ENCODE data around the gene DACH1. TPM values are rescaled to one million over a fixed set of nuclear protein-coding genes. Genes with fewer than 3 reads are reported as not detected.

The DACH1 gene
- total RNA-seq, 1 donor from 2014 or later: 1.6 TPM

DNA sequence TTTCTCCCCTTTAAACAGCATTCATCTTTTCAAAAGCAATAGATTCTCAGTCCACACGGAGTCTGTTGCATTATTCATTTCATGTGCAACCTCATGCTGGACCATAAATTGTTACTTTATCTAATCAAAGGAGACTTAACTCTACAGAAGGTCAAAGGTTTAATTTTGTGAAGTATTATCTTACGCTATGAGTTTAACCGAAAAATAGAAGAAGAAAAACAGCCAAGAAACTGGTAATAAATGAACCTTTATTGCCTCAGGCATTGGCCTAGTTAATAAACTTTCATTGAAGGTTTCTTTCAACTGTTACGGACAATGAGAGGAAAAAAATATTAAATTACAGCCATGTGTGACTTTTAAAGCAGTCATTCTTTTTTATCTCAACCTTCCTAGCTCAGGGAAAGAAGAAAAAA lies 223.6 kb downstream of the DACH1 start:
- no peak overlapping the region for H3K4me3 Mint-ChIP-seq (ENCODE audit: unreplicated experiment)
- no peak overlapping the region for H2AFZ ChIP-seq (ENCODE audit: low read depth, low read length)
- TF ChIP-seq CTCF (IDR thresholded peaks at IDR 0.05; ENCODE audit: insufficient read depth, low read depth, low read length) (no peak), EZH2 (IDR thresholded peaks at IDR 0.05; ENCODE audit: insufficient read depth, low read length) (no peak)
- no peaks in the 10 kb centered on the region for H3K36me3 Mint-ChIP-seq (ENCODE audit: low read depth, unreplicated experiment)
- no peaks in the 10 kb centered on the region for H3K9me3 ChIP-seq (ENCODE audit: insufficient read depth, low read depth, low read length)
- H3K4me3 ChIP-seq (ENCODE audit: insufficient read depth, low read depth, low read length): no peak overlapping the region
- FAIRE-seq: no peak
- H4K20me1 ChIP-seq (ENCODE audit: insufficient read depth, low read length): no peaks in the 10 kb centered on the region
- H3K4me1 Mint-ChIP-seq (ENCODE audit: low read depth, unreplicated experiment): no peaks in the 10 kb centered on the region
- H3K27me3 Mint-ChIP-seq (ENCODE audit: low read depth, unreplicated experiment): no peaks in the 10 kb centered on the region
- H3K27ac ChIP-seq (ENCODE audit: low read depth, low read length): no peak overlapping the region
- H3K36me3 ChIP-seq (ENCODE audit: insufficient read depth, low read length): no peaks in the 10 kb centered on the region
- H3K79me2 ChIP-seq (ENCODE audit: insufficient read depth, low read length): no peaks in the 10 kb centered on the region
- no peak overlapping the region for H3K4me2 ChIP-seq (ENCODE audit: low read length)
- no peaks in the 10 kb centered on the region for H3K9me3 Mint-ChIP-seq (ENCODE audit: unreplicated experiment)
- no peak for DNase-seq (ENCODE audit: low read depth)
- no peaks in the 10 kb centered on the region for H3K27me3 ChIP-seq (ENCODE audit: insufficient read depth, low read length)
- no peak overlapping the region for H3K9ac ChIP-seq (ENCODE audit: low read length)
- H3K4me1 ChIP-seq (ENCODE audit: insufficient read depth, low read length): no peaks in the 10 kb centered on the region
- no peak overlapping the region for H3K27ac Mint-ChIP-seq (ENCODE audit: unreplicated experiment)

- FAIRE-seq (no peak), DNase-seq (ENCODE audit: low read depth) (no peak)
- no peaks in the 10 kb centered on the region for H3K79me2 ChIP-seq (ENCODE audit: insufficient read depth, low read length)
- no peak overlapping the region for H3K4me2 ChIP-seq (ENCODE audit: low read length)
- no peak overlapping the region for H3K27ac ChIP-seq (ENCODE audit: low read depth, low read length)
- H3K4me1 ChIP-seq (ENCODE audit: insufficient read depth, low read length): no peaks in the 10 kb centered on the region
- no peaks in the 10 kb centered on the region for H3K36me3 ChIP-seq (ENCODE audit: insufficient read depth, low read length)
- no peak overlapping the region for H2AFZ ChIP-seq (ENCODE audit: low read depth, low read length)
- TF ChIP-seq CTCF (IDR thresholded peaks at IDR 0.05; ENCODE audit: insufficient read depth, low read depth, low read length): no peak
- TF ChIP-seq EZH2 (IDR thresholded peaks at IDR 0.05; ENCODE audit: insufficient read depth, low read length): no peak
- no peak overlapping the region for H3K9ac ChIP-seq (ENCODE audit: low read length)
- H4K20me1 ChIP-seq (ENCODE audit: insufficient read depth, low read length): no peaks in the 10 kb centered on the region
- no peaks in the 10 kb centered on the region for H3K9me3 ChIP-seq (ENCODE audit: insufficient read depth, low read depth, low read length)
- H3K4me3 ChIP-seq (ENCODE audit: insufficient read depth, low read depth, low read length): no peak overlapping the region
- H3K4me3 Mint-ChIP-seq (ENCODE audit: unreplicated experiment): no peak overlapping the region
- no peak overlapping the region for H3K27ac Mint-ChIP-seq (ENCODE audit: unreplicated experiment)
- no peaks in the 10 kb centered on the region for H3K27me3 Mint-ChIP-seq (ENCODE audit: low read depth, unreplicated experiment)
- no peaks in the 10 kb centered on the region for H3K4me1 Mint-ChIP-seq (ENCODE audit: low read depth, unreplicated experiment)
- H3K36me3 Mint-ChIP-seq (ENCODE audit: low read depth, unreplicated experiment): no peaks in the 10 kb centered on the region
- H3K27me3 ChIP-seq (ENCODE audit: insufficient read depth, low read length): no peaks in the 10 kb centered on the region
- H3K9me3 Mint-ChIP-seq (ENCODE audit: unreplicated experiment): no peaks in the 10 kb centered on the region
Measured at GRCh38 chr13:71638751-71639150, 228.3 kb downstream of the DACH1 start.

- Mint-ChIP-seq H3K36me3 (ENCODE audit: low read depth, unreplicated experiment) (no peaks in the 10 kb centered on the region), H3K4me1 (ENCODE audit: low read depth, unreplicated experiment) (no peaks in the 10 kb centered on the region), H3K27ac (ENCODE audit: unreplicated experiment) (no peak overlapping the region), H3K9me3 (ENCODE audit: unreplicated experiment) (no peaks in the 10 kb centered on the region), H3K27me3 (ENCODE audit: low read depth, unreplicated experiment) (no peaks in the 10 kb centered on the region), H3K4me3 (ENCODE audit: unreplicated experiment) (no peak overlapping the region)
- Histone ChIP-seq H2AFZ (ENCODE audit: low read depth, low read length) (no peak overlapping the region), H3K4me2 (ENCODE audit: low read length) (no peak overlapping the region), H3K36me3 (ENCODE audit: insufficient read depth, low read length) (no peaks in the 10 kb centered on the region), H3K27ac (ENCODE audit: low read depth, low read length) (no peak overlapping the region), H3K4me1 (ENCODE audit: insufficient read depth, low read length) (no peaks in the 10 kb centered on the region), H3K27me3 (ENCODE audit: insufficient read depth, low read length) (no peaks in the 10 kb centered on the region), H3K4me3 (ENCODE audit: insufficient read depth, low read depth, low read length) (no peak overlapping the region), H3K79me2 (ENCODE audit: insufficient read depth, low read length) (no peaks in the 10 kb centered on the region), H3K9me3 (ENCODE audit: insufficient read depth, low read depth, low read length) (no peaks in the 10 kb centered on the region), H4K20me1 (ENCODE audit: insufficient read depth, low read length) (no peaks in the 10 kb centered on the region), H3K9ac (ENCODE audit: low read length) (no peak overlapping the region)
- DNase-seq (ENCODE audit: low read depth) (no peak), FAIRE-seq (no peak)
- no peak for TF ChIP-seq CTCF (IDR thresholded peaks at IDR 0.05; ENCODE audit: insufficient read depth, low read depth, low read length)
- no peak for TF ChIP-seq EZH2 (IDR thresholded peaks at IDR 0.05; ENCODE audit: insufficient read depth, low read length)
Measured at GRCh38 chr13:71634602-71635443, 232.2 kb downstream of the DACH1 start.
